Endothelial cell of umbilical vein (primary cell): Measurements from ENCODE around the gene GZMM. TPM values are rescaled to one million over a fixed set of nuclear protein-coding genes. Genes with fewer than 3 reads are reported as not detected.

Source experiments
- BruUV-seq: library from RNA; stranded (reverse); fragments of 400-500 nt; replicated peaks from 2 replicates; lab custom pipeline; 2021; lab: Mats Ljungman, UMichigan
- CTCF ChIA-PET: fragments of 300-600, 350-600 bp; sonication (Branson Sonifier 250); formaldehyde crosslinking; loops from one replicate; lab custom pipeline; 2021; ENCODE audit warnings: antibody characterized with exemption, inconsistent platforms; lab: Charles Lee
- POLR2A ChIA-PET: fragments of 300-600, 350-600 bp; sonication (Branson Sonifier 250); formaldehyde crosslinking; loops from one replicate; lab custom pipeline; 2021; ENCODE audit warnings: antibody characterized with exemption, inconsistent platforms; lab: Charles Lee
- DNase-seq: peaks from one replicate; pipeline ENCODE4 v3.0.0-alpha.2; 2011; ENCODE audit warnings: low read depth, low spot score
- FAIRE-seq: peaks from 2 replicates; lab custom pipeline; 2011; peaks lifted over from hg19 to GRCh38; lab: Jason Lieb, UNC
- H2AFZ ChIP-seq: 2 replicates; pipeline ENCODE4 v1.6.0; 2012; ENCODE audit warnings: low read depth, low read length, control low read depth, inconsistent platforms
- H3K27ac ChIP-seq: 2 replicates; pipeline ENCODE4 v1.5.1; 2011; ENCODE audit warnings: low read depth, mild to moderate bottlenecking, control low read depth, low read length, moderate library complexity; ENCODE audit not compliant: insufficient read depth
- H3K27me3 ChIP-seq, 2 experiments: 2 replicates each; pipeline versions ENCODE4 v1.6.0 to v1.6.1; 2011; ENCODE audit warnings: low read length in 2 of 2, mixed read lengths in 1 of 2; ENCODE audit not compliant: control insufficient read depth in 2 of 2, insufficient read depth in 2 of 2
- H3K36me3 ChIP-seq, 2 experiments: 2 replicates in 1 of 2; 3 replicates in 1 of 2; pipeline ENCODE4 v1.5.1; 2011; ENCODE audit warnings: low read length in 2 of 2, mild to moderate bottlenecking in 1 of 2, moderate library complexity in 1 of 2; ENCODE audit not compliant: control insufficient read depth in 2 of 2, insufficient read depth in 2 of 2; ENCODE audit errors: extremely low read depth in 1 of 2
- H3K4me1 ChIP-seq: 3 replicates; pipeline ENCODE4 v1.5.1; 2011; ENCODE audit warnings: mild to moderate bottlenecking, low read length; ENCODE audit not compliant: control insufficient read depth, insufficient read depth; ENCODE audit errors: extremely low read depth
- H3K4me2 ChIP-seq: 2 replicates; pipeline ENCODE4 v1.6.1; 2011; ENCODE audit warnings: low read length, control low read depth, mixed read lengths; ENCODE audit not compliant: insufficient read depth
- H3K4me3 ChIP-seq, 3 experiments: fragments of 200-600 bp in 1 of 3; sonication (generic), shearing (Covaris generic) in 1 of 3; replicated peaks in 1 of 3; 2 replicates each; pipeline ENCODE4 v1.5.1; 2011 to 2016; ENCODE audit warnings: control low read depth in 3 of 3, low read length in 3 of 3, mild to moderate bottlenecking in 2 of 3, inconsistent platforms in 1 of 3, low read depth in 1 of 3, moderate library complexity in 1 of 3; ENCODE audit not compliant: insufficient read depth in 1 of 3
- H3K79me2 ChIP-seq: 2 replicates; pipeline ENCODE4 v1.6.0; 2012; ENCODE audit warnings: low read length, inconsistent platforms; ENCODE audit not compliant: control insufficient read depth, insufficient read depth
- H3K9ac ChIP-seq: replicated peaks from 2 replicates; pipeline ENCODE3; 2011; ENCODE audit warnings: low read length, control low read depth; ENCODE audit not compliant: insufficient read depth; ENCODE audit errors: extremely low read depth
- H3K9me1 ChIP-seq: replicated peaks from 3 replicates; pipeline ENCODE4 v1.6.0; 2011; ENCODE audit warnings: mild to moderate bottlenecking, low read length; ENCODE audit not compliant: control insufficient read depth, insufficient read depth; ENCODE audit errors: extremely low read depth
- H3K9me3 ChIP-seq: replicated peaks from 2 replicates; pipeline ENCODE4 v1.5.1; 2012; ENCODE audit warnings: low read length, inconsistent platforms; ENCODE audit not compliant: control insufficient read depth, insufficient read depth
- H4K20me1 ChIP-seq: replicated peaks from 2 replicates; pipeline ENCODE3; 2011; ENCODE audit warnings: mild to moderate bottlenecking, low read length; ENCODE audit not compliant: control insufficient read depth, insufficient read depth; ENCODE audit errors: extremely low read depth
- CTCF ChIP-seq, 2 donors: IDR thresholded peaks; 1 replicate in 1 of 2; 2 replicates in 1 of 2; pipeline ENCODE4 v1.5.1; 2011; ENCODE audit warnings: low read length in 2 of 2, mild to moderate bottlenecking in 2 of 2, moderate library complexity in 2 of 2, control low read depth in 1 of 2, inconsistent platforms in 1 of 2, low read depth in 1 of 2; ENCODE audit not compliant: insufficient read depth in 1 of 2; ENCODE audit errors: extremely low read depth in 1 of 2
- EZH2 ChIP-seq: IDR thresholded peaks from 2 replicates; pipeline ENCODE4 v1.6.1; 2012; ENCODE audit warnings: borderline replicate concordance, low read depth, mild to moderate bottlenecking, moderate library complexity, low read length, inconsistent platforms; ENCODE audit not compliant: severe bottlenecking
- FOS ChIP-seq: IDR thresholded peaks from 2 replicates; pipeline ENCODE4 v1.6.1; 2011; ENCODE audit warnings: mild to moderate bottlenecking, low read length, moderate library complexity, borderline replicate concordance; ENCODE audit not compliant: insufficient read depth
- GATA2 ChIP-seq: IDR thresholded peaks from 2 replicates; pipeline ENCODE4 v1.7.0; 2011; ENCODE audit warnings: low read depth, mild to moderate bottlenecking, moderate library complexity, mixed read lengths, low read length; ENCODE audit not compliant: insufficient read length, insufficient read depth
- JUN ChIP-seq: IDR thresholded peaks from 2 replicates; pipeline ENCODE4 v1.6.1; 2011; ENCODE audit warnings: borderline replicate concordance, low read depth; ENCODE audit not compliant: insufficient read length, insufficient read depth
- MAX ChIP-seq: IDR thresholded peaks from 2 replicates; pipeline ENCODE4 v1.6.1; 2011; ENCODE audit not compliant: insufficient read depth, insufficient read length
- MYC ChIP-seq: IDR thresholded peaks from one replicate; pipeline ENCODE4 v1.6.1; 2011; ENCODE audit warnings: mild to moderate bottlenecking, low read depth, low read length
- POLR2A ChIP-seq: IDR thresholded peaks from 2 replicates; pipeline ENCODE4 v1.6.1; 2012; ENCODE audit warnings: low read depth, mild to moderate bottlenecking, control low read depth, low read length
- POLR2AphosphoS5 ChIP-seq: IDR thresholded peaks from 2 replicates; pipeline ENCODE4 v1.6.1; 2012; ENCODE audit warnings: low read depth, mild to moderate bottlenecking, control low read depth, low read length, moderate library complexity; ENCODE audit not compliant: insufficient read depth
- dilution Hi-C: fragments of 300-500 bp; cut with MboI; formaldehyde crosslinking; loops from one replicate; pipeline ENCODE4 v1.15.0; 2019; ENCODE audit warnings: low sequenced_read_pairs; ENCODE audit not compliant: extremely low pct_ligation_motif_present
- intact Hi-C: fragments of 100-400 bp; cut with micrococcal nuclease; formaldehyde crosslinking; loops from one replicate; pipeline ENCODE4 v1.10.0; 2022
- polyA plus RNA-seq, 4 experiments: library from polyadenylated mRNA; depleted of rRNA in 3 of 4; stranded (reverse) in 3 of 4; unstranded in 1 of 4; fragments of >200 nt; gene quantifications; 2 replicates each; pipeline versions ENCODE4 v1.2.1 to v1.2.3, GENCODE V29; 2011 to 2012; ENCODE audit warnings: missing spikeins in 1 of 4
- total RNA-seq: library from RNA; stranded (reverse); gene quantifications from 2 replicates; pipeline ENCODE4 v1.2.3, GENCODE V29; 2021

The GZMM gene
- total and polyA plus RNA-seq, 2 donors (not counting 3 experiments of a cell fraction or from before 2014, with no cell fraction given): not detected

GRCh38 chr19:567296-567900 lies 23.5 kb downstream of the GZMM start:
- no peak for TF ChIP-seq CTCF (IDR thresholded peaks at IDR 0.05; ENCODE audit: extremely low read depth in 1 of 2, insufficient read depth in 1 of 2, low read depth in 1 of 2, low read length in 2 of 2)
- no peak for TF ChIP-seq JUN
- H3K79me2 ChIP-seq: no peaks in the 10 kb centered on the region
- ChIA-PET POLR2A (no interaction called here), CTCF (interaction anchor here (0.6 to 1.6 kb wide), 5 partner anchors 11 to 1813 kb away, joined by 3 to 6 read pairs (median 4); no protein-coding TSS in a partner anchor)
- H4K20me1 ChIP-seq: no peaks in the 10 kb centered on the region
- FAIRE-seq (no peak), DNase-seq (no peak)
- dilution Hi-C loops (no loop called here), intact Hi-C loops (no loop called here)
- no peak overlapping the region for H2AFZ ChIP-seq
- no peak overlapping the region for H3K27ac ChIP-seq
- no peak overlapping the region for H3K4me3 ChIP-seq
- BruUV-seq: no TSS peak
- no peaks in the 10 kb centered on the region for H3K36me3 ChIP-seq
- H3K27me3 ChIP-seq: no peaks in the 10 kb centered on the region
- H3K9ac ChIP-seq: no peak overlapping the region
- no peak overlapping the region for H3K4me2 ChIP-seq
- H3K9me3 ChIP-seq: no peaks in the 10 kb centered on the region
- H3K4me1 ChIP-seq: peaks cover 8% of the 10 kb centered on the region
- H3K9me1 ChIP-seq: no peaks in the 10 kb centered on the region

DNA sequence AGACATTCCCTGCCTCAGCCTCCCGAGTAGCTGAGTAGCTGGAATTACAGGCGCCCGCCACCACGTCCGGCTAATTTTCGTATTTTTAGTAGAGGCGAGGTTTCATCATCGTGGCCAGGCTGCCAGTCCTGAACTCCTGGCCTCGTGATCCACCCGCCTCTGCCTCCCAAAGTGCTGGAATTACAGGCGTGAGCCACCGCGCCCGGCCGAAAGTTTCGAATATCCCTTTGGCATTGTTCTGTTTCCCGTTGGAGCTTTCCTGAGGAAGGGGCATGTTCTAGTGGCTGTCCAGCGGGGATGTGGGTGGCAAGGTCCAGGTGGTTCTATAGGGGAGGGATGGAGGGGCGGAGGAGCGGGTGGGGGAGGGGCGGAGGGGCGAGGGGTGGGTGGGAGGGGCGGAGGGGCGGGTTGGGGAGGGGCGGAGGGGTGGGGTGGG lies 26.4 kb downstream of the GZMM start:
- TF ChIP-seq JUN: no peak
- TF ChIP-seq EZH2: no peak
- TF ChIP-seq FOS: no peak
- no peak for TF ChIP-seq CTCF (IDR thresholded peaks at IDR 0.05; ENCODE audit: extremely low read depth in 1 of 2, insufficient read depth in 1 of 2, low read depth in 1 of 2, low read length in 2 of 2)
- no peak for TF ChIP-seq POLR2AphosphoS5
- TF ChIP-seq MYC: no peak
- TF ChIP-seq MAX: no peak
- no peak for TF ChIP-seq GATA2
- no peak for TF ChIP-seq POLR2A
- Histone ChIP-seq H3K9me1 (no peaks in the 10 kb centered on the region), H3K36me3 (no peaks in the 10 kb centered on the region), H4K20me1 (peaks cover 2% of the 10 kb centered on the region), H3K27ac (no peak overlapping the region), H3K4me3 (no peak overlapping the region), H3K9me3 (no peaks in the 10 kb centered on the region), H2AFZ (no peak overlapping the region), H3K27me3 (no peaks in the 10 kb centered on the region), H3K79me2 (peaks cover 26% of the 10 kb centered on the region), H3K4me1 (peaks cover 17% of the 10 kb centered on the region), H3K4me2 (no peak overlapping the region), H3K9ac (no peak overlapping the region)
- intact Hi-C loops: no loop called here
- FAIRE-seq (no peak), DNase-seq (no peak)
- BruUV-seq: no TSS peak
- dilution Hi-C loops: no loop called here
- ChIA-PET CTCF (no interaction called here), POLR2A (no interaction called here)
